Adipocyte (in vitro differentiated cells): ENCODE data around the gene IL10RB.
"Not testable (repeated sequence)": the region's sequence is repeated elsewhere in the genome, so short reads cannot be mapped to it uniquely, and the experiment has no call there.

ENCODE experiments used
- DNase-seq: peaks from one replicate; pipeline ENCODE4 v3.0.0-alpha.2; 2015; ENCODE audit warnings: low read depth
- H3K27me3 ChIP-seq: replicated peaks from 2 replicates; pipeline ENCODE4 v1.7.0; 2013; ENCODE audit warnings: mild to moderate bottlenecking, low read length, moderate library complexity; ENCODE audit not compliant: control insufficient read depth, insufficient read depth
- H3K36me3 ChIP-seq: 2 replicates; pipeline ENCODE4 v1.7.0; 2013; ENCODE audit warnings: low read length, mild to moderate bottlenecking, moderate library complexity; ENCODE audit not compliant: control insufficient read depth, insufficient read depth, severe bottlenecking
- H3K4me1 ChIP-seq: 2 replicates; pipeline ENCODE4 v1.7.0; 2013; ENCODE audit warnings: mild to moderate bottlenecking, low read length, moderate library complexity; ENCODE audit not compliant: control insufficient read depth, insufficient read depth
- H3K4me3 ChIP-seq: 2 replicates; pipeline ENCODE4 v1.7.0; 2013; ENCODE audit warnings: mild to moderate bottlenecking, low read length, moderate library complexity
- H3K9ac ChIP-seq: 2 replicates; pipeline ENCODE4 v1.7.0; 2013; ENCODE audit warnings: mild to moderate bottlenecking, low read length, moderate library complexity
- H3K9me3 ChIP-seq: 2 replicates; pipeline ENCODE4 v1.7.0; 2013; ENCODE audit warnings: mild to moderate bottlenecking, low read length, moderate library complexity; ENCODE audit not compliant: control insufficient read depth

Gene IL10RB

GRCh38 chr21:33323610-33324009 lies 57.4 kb downstream of the IL10RB start:
- not testable (repeated sequence) for DNase-seq, H3K9me3 ChIP-seq, H3K27me3 ChIP-seq, H3K36me3 ChIP-seq
- H3K4me1 ChIP-seq = peaks cover 11% of the 10 kb centered on the region
- H3K4me3 ChIP-seq = peak overlapping the region; percentile 98
- peak overlapping the region; percentile 96 for H3K9ac ChIP-seq

GRCh38 chr21:33324291-33325221 lies 58.4 kb downstream of the IL10RB start, which contains the start of gene IFNAR1:
Gene IFNAR1 (plus strand): TSS chr21:33324970. CDS start chr21:33325056, 86 bp downstream.
- no peaks in the 10 kb centered on the region for H3K9me3 ChIP-seq
- DNase-seq = peak; percentile 100
- no peaks in the 10 kb centered on the region for H3K27me3 ChIP-seq
- H3K9ac ChIP-seq = peak within 1 kb of the TSS; percentile 96
- no peaks in the 10 kb centered on the region for H3K36me3 ChIP-seq
- H3K4me1 ChIP-seq = peaks cover 11% of the 10 kb centered on the region
- H3K4me3 ChIP-seq = peak within 1 kb of the TSS; percentile 98

- peak overlapping the region; percentile 98 for H3K4me3 ChIP-seq
- H3K9me3 ChIP-seq = no peaks in the 10 kb centered on the region
- DNase-seq = peak; percentile 85
- no peaks in the 10 kb centered on the region for H3K36me3 ChIP-seq
- peak overlapping the region; percentile 96 for H3K9ac ChIP-seq
- H3K27me3 ChIP-seq = no peaks in the 10 kb centered on the region
- H3K4me1 ChIP-seq = peaks cover 11% of the 10 kb centered on the region
These were observed 59.3 kb downstream of the IL10RB start for GRCh38 chr21:33325222-33326067.

GRCh38 chr21:33327326-33327725 lies 61.2 kb downstream of the IL10RB start:
- peaks cover 14% of the 10 kb centered on the region for H3K4me1 ChIP-seq
- H3K9me3 ChIP-seq = no peaks in the 10 kb centered on the region
- H3K36me3 ChIP-seq = peaks cover 10% of the 10 kb centered on the region
- no peak overlapping the region for H3K4me3 ChIP-seq
- H3K27me3 ChIP-seq = no peaks in the 10 kb centered on the region
- no peak overlapping the region for H3K9ac ChIP-seq
- DNase-seq = no peak

- H3K4me3 ChIP-seq = no peak overlapping the region
- H3K9me3 ChIP-seq = peaks cover 5% of the 10 kb centered on the region
- peaks cover 15% of the 10 kb centered on the region for H3K36me3 ChIP-seq
- no peak overlapping the region for H3K9ac ChIP-seq
- no peaks in the 10 kb centered on the region for H3K27me3 ChIP-seq
- peaks cover 14% of the 10 kb centered on the region for H3K4me1 ChIP-seq
- no peak for DNase-seq
These were observed 61.7 kb downstream of the IL10RB start for GRCh38 chr21:33327792-33328433.

GRCh38 chr21:33330726-33331125 lies 64.6 kb downstream of the IL10RB start:
- no peaks in the 10 kb centered on the region for H3K27me3 ChIP-seq
- no peak overlapping the region for H3K9ac ChIP-seq
- H3K36me3 ChIP-seq = peaks cover 21% of the 10 kb centered on the region
- no peak for DNase-seq
- H3K9me3 ChIP-seq = peaks cover 9% of the 10 kb centered on the region
- H3K4me1 ChIP-seq = peaks cover 11% of the 10 kb centered on the region
- no peak overlapping the region for H3K4me3 ChIP-seq

GRCh38 chr21:33332143-33332542 lies 66.0 kb downstream of the IL10RB start:
- Histone ChIP-seq H3K4me1 (peaks cover 3% of the 10 kb centered on the region), H3K9me3 (peaks cover 9% of the 10 kb centered on the region), H3K9ac (no peak overlapping the region), H3K36me3 (peaks cover 26% of the 10 kb centered on the region), H3K27me3 (no peaks in the 10 kb centered on the region), H3K4me3 (no peak overlapping the region)
- DNase-seq = no peak

- Histone ChIP-seq H3K4me3 (no peak overlapping the region), H3K4me1 (peaks cover 3% of the 10 kb centered on the region), H3K9me3 (peaks cover 9% of the 10 kb centered on the region), H3K27me3 (no peaks in the 10 kb centered on the region), H3K36me3 (peaks cover 34% of the 10 kb centered on the region), H3K9ac (no peak overlapping the region)
- DNase-seq = no peak
These were observed 68.0 kb downstream of the IL10RB start for GRCh38 chr21:33334191-33334590.

- Histone ChIP-seq H3K9me3 (peaks cover 9% of the 10 kb centered on the region), H3K27me3 (no peaks in the 10 kb centered on the region), H3K4me3 (no peak overlapping the region), H3K9ac (no peak overlapping the region), H3K4me1 (peaks cover 3% of the 10 kb centered on the region), H3K36me3 (peaks cover 34% of the 10 kb centered on the region)
- no peak for DNase-seq
These were observed 68.7 kb downstream of the IL10RB start for GRCh38 chr21:33334824-33335223.

GRCh38 chr21:33339135-33339534 lies 73.0 kb downstream of the IL10RB start:
- Histone ChIP-seq H3K9me3 (no peaks in the 10 kb centered on the region), H3K4me3 (no peak overlapping the region), H3K9ac (no peak overlapping the region), H3K4me1 (peaks cover 5% of the 10 kb centered on the region), H3K36me3 (peaks cover 41% of the 10 kb centered on the region), H3K27me3 (no peaks in the 10 kb centered on the region)
- DNase-seq = no peak

GRCh38 chr21:33339918-33340317 lies 73.8 kb downstream of the IL10RB start:
- H3K9me3 ChIP-seq = no peaks in the 10 kb centered on the region
- H3K4me3 ChIP-seq = no peak overlapping the region
- no peaks in the 10 kb centered on the region for H3K27me3 ChIP-seq
- no peak overlapping the region for H3K9ac ChIP-seq
- DNase-seq = no peak
- H3K36me3 ChIP-seq = peaks cover 41% of the 10 kb centered on the region
- H3K4me1 ChIP-seq = peaks cover 5% of the 10 kb centered on the region
